ENCODE measurements around the gene KIF24. TPM values are rescaled to one million over a fixed set of nuclear protein-coding genes. Genes with fewer than 3 reads are reported as not detected.

The KIF24 gene
- total and polyA plus RNA-seq, 8 donors = 0.29 to 5.8 (median 1.5) TPM

GRCh38 chr9:34332076-34332964 is 3.3 kb upstream of the KIF24 start:
- Histone ChIP-seq H3K27me3 (no peaks in the 10 kb centered on the region), H3K4me1 (peaks cover 9 to 59% (median 35%) of the 10 kb centered on the region in 4 donors), H3K27ac (peak overlapping the region in 3 of 5 donors; percentile 5 to 57 (median 24)), H3K4me3 (no peak overlapping the region), H3K36me3 (peaks cover 0 to 10% (median 2%) of the 10 kb centered on the region in 4 donors), H3K9me3 (no peaks in the 10 kb centered on the region)
- intact Hi-C loops (cut with DNase I; ENCODE audit: low total_unique reads) = no loop called here
- peak in 1 of 2 donors; percentile 77 for DNase-seq
- TF ChIP-seq EP300 (IDR thresholded peaks at IDR 0.05) (no peak), POLR2AphosphoS5 (IDR thresholded peaks at IDR 0.05) (peak in 1 of 3 donors; percentile 13), POLR2A (IDR thresholded peaks at IDR 0.05) (no peak), CTCF (IDR thresholded peaks at IDR 0.05) (peak in 5 of 7 experiments; percentile 12 to 87 (median 51))
- WGBS, 5 donors = 23 to 36% (median 30%) methylated on average over 7 of the region's 7 CpGs

- Histone ChIP-seq H3K4me3 (no peak overlapping the region), H3K27me3 (no peaks in the 10 kb centered on the region), H3K4me1 (peaks cover 9 to 59% (median 35%) of the 10 kb centered on the region in 4 donors), H3K36me3 (no peaks in the 10 kb centered on the region), H3K9me3 (no peaks in the 10 kb centered on the region), H3K27ac (no peak overlapping the region)
- DNase-seq = no peak
- no peak for TF ChIP-seq POLR2AphosphoS5 (IDR thresholded peaks at IDR 0.05)
- no peak for TF ChIP-seq EP300 (IDR thresholded peaks at IDR 0.05)
- TF ChIP-seq POLR2A (IDR thresholded peaks at IDR 0.05) = no peak
- TF ChIP-seq CTCF (IDR thresholded peaks at IDR 0.05) = no peak
- intact Hi-C loops (cut with DNase I; ENCODE audit: low total_unique reads) = no loop called here
- WGBS, 5 donors = 71 to 84% (median 76%) methylated on average over 1 of the region's 1 CpG
Observed at GRCh38 chr9:34331196-34331595, 2.1 kb upstream of the KIF24 start.

GRCh38 chr9:34328500-34328986 is 525 bp downstream of the KIF24 start:
- no peak for DNase-seq
- 0 to 1% (median 0%) methylated on average over 11 of the region's 11 CpGs for WGBS, 5 donors
- H3K4me1 ChIP-seq = peaks cover 9 to 43% (median 26%) of the 10 kb centered on the region in 4 donors
- no peaks in the 10 kb centered on the region for H3K27me3 ChIP-seq
- peak overlapping the region; percentile 51 to 76 (median 70) for H3K4me3 ChIP-seq
- no peaks in the 10 kb centered on the region for H3K9me3 ChIP-seq
- no peak for TF ChIP-seq EP300 (IDR thresholded peaks at IDR 0.05)
- TF ChIP-seq POLR2AphosphoS5 (IDR thresholded peaks at IDR 0.05) = no peak
- no peak for TF ChIP-seq POLR2A (IDR thresholded peaks at IDR 0.05)
- no peak for TF ChIP-seq CTCF (IDR thresholded peaks at IDR 0.05)
- H3K27ac ChIP-seq = peak overlapping the region; percentile 11 to 97 (median 92)
- intact Hi-C loops (cut with DNase I; ENCODE audit: low total_unique reads) = no loop called here
- no peaks in the 10 kb centered on the region for H3K36me3 ChIP-seq

GRCh38 chr9:34326690-34327089 is 2.4 kb downstream of the KIF24 start:
- Histone ChIP-seq H3K4me3 (no peak overlapping the region), H3K4me1 (peaks cover 9 to 31% (median 18%) of the 10 kb centered on the region in 4 donors), H3K27ac (no peak overlapping the region), H3K27me3 (no peaks in the 10 kb centered on the region), H3K36me3 (no peaks in the 10 kb centered on the region), H3K9me3 (no peaks in the 10 kb centered on the region)
- DNase-seq = no peak
- TF ChIP-seq POLR2AphosphoS5 (IDR thresholded peaks at IDR 0.05) (no peak), POLR2A (IDR thresholded peaks at IDR 0.05) (no peak), CTCF (IDR thresholded peaks at IDR 0.05) (no peak), EP300 (IDR thresholded peaks at IDR 0.05) (no peak)
- intact Hi-C loops (cut with DNase I; ENCODE audit: low total_unique reads) = no loop called here
- 67 to 85% (median 84%) methylated on average over 1 of the region's 1 CpG for WGBS, 5 donors
